ENCODE data around the gene HOXA1.

HOXA1 gene

GRCh38 chr7:27143950-27144780 is 48.4 kb upstream of the HOXA1 start:
- no peak overlapping the region for H3K9ac ChIP-seq (ENCODE audit: low read length)
- no peak for TF ChIP-seq EZH2phosphoT487 (IDR thresholded peaks at IDR 0.05; ENCODE audit: low read length)
- TF ChIP-seq CTCF (IDR thresholded peaks at IDR 0.05; ENCODE audit: low read length) = no peak
- TF ChIP-seq EZH2 (optimal IDR thresholded peaks at IDR 0.05; ENCODE audit: low read depth, low read length) = no peak
- DNase-seq = no peak
- no peak overlapping the region for H3K4me2 ChIP-seq (ENCODE audit: low read depth, low read length)
- H3K9me3 ChIP-seq (replicated peaks; ENCODE audit: insufficient read depth, low read length) = no peaks in the 10 kb centered on the region
- no peaks in the 10 kb centered on the region for H3F3A ChIP-seq (ENCODE audit: insufficient read depth, low read length)
- no peak overlapping the region for H2AFZ ChIP-seq (ENCODE audit: low read length)
- H3K4me3 ChIP-seq (ENCODE audit: low read length) = no peak overlapping the region
- H3K27me3 ChIP-seq (replicated peaks; ENCODE audit: insufficient read depth, low read length) = peaks cover 28% of the 10 kb centered on the region
- no peaks in the 10 kb centered on the region for H3K36me3 ChIP-seq (replicated peaks; ENCODE audit: insufficient read depth, low read length)
- H3K4me1 ChIP-seq (ENCODE audit: low read length) = no peaks in the 10 kb centered on the region
- no peaks in the 10 kb centered on the region for H3K79me2 ChIP-seq (ENCODE audit: low read length)
- no peaks in the 10 kb centered on the region for H3K9me2 ChIP-seq (replicated peaks; ENCODE audit: insufficient read depth, low read length)
- no peaks in the 10 kb centered on the region for H4K20me1 ChIP-seq (ENCODE audit: insufficient read depth, low read length)
- no peak overlapping the region for H3K27ac ChIP-seq (ENCODE audit: low read length)

GRCh38 chr7:27143023-27143949 is 47.5 kb upstream of the HOXA1 start, which contains the start of gene HOXA5:
Gene HOXA5 (minus strand): TSS chr7:27143681. CDS start chr7:27143607, 74 bp downstream.
- no peak within 1 kb of the TSS for H3K4me2 ChIP-seq (ENCODE audit: low read depth, low read length)
- no peaks in the 10 kb centered on the region for H3K9me3 ChIP-seq (replicated peaks; ENCODE audit: insufficient read depth, low read length)
- TF ChIP-seq CTCF (IDR thresholded peaks at IDR 0.05; ENCODE audit: low read length) (no peak), EZH2 (optimal IDR thresholded peaks at IDR 0.05; ENCODE audit: low read depth, low read length) (no peak), EZH2phosphoT487 (IDR thresholded peaks at IDR 0.05; ENCODE audit: low read length) (no peak)
- H3K4me1 ChIP-seq (ENCODE audit: low read length) = no peaks in the 10 kb centered on the region
- DNase-seq = no peak
- peaks cover 20% of the 10 kb centered on the region for H3K27me3 ChIP-seq (replicated peaks; ENCODE audit: insufficient read depth, low read length)
- no peak within 1 kb of the TSS for H3K9ac ChIP-seq (ENCODE audit: low read length)
- no peak within 1 kb of the TSS for H3K4me3 ChIP-seq (ENCODE audit: low read length)
- no peaks in the 10 kb centered on the region for H3K79me2 ChIP-seq (ENCODE audit: low read length)
- no peaks in the 10 kb centered on the region for H3K36me3 ChIP-seq (replicated peaks; ENCODE audit: insufficient read depth, low read length)
- H3K9me2 ChIP-seq (replicated peaks; ENCODE audit: insufficient read depth, low read length) = no peaks in the 10 kb centered on the region
- no peaks in the 10 kb centered on the region for H4K20me1 ChIP-seq (ENCODE audit: insufficient read depth, low read length)
- H3K27ac ChIP-seq (ENCODE audit: low read length) = no peak within 1 kb of the TSS
- H2AFZ ChIP-seq (ENCODE audit: low read length) = no peak within 1 kb of the TSS
- no peaks in the 10 kb centered on the region for H3F3A ChIP-seq (ENCODE audit: insufficient read depth, low read length)

- H2AFZ ChIP-seq (ENCODE audit: low read length) = no peak overlapping the region
These were observed 46.8 kb upstream of the HOXA1 start for GRCh38 chr7:27142580-27143022.

More at GRCh38 chr7:27142580-27143022, 46.8 kb upstream of the HOXA1 start:
- H3K27me3 ChIP-seq (replicated peaks; ENCODE audit: insufficient read depth, low read length) = peaks cover 15% of the 10 kb centered on the region; the same call in 1 of the 2 replicates
- no peaks in the 10 kb centered on the region for H3K9me3 ChIP-seq (replicated peaks; ENCODE audit: insufficient read depth, low read length)
- H3K27ac ChIP-seq (ENCODE audit: low read length) = no peak overlapping the region
- H3K36me3 ChIP-seq (replicated peaks; ENCODE audit: insufficient read depth, low read length) = no peaks in the 10 kb centered on the region
- no peak overlapping the region for H3K4me3 ChIP-seq (ENCODE audit: low read length)
- TF ChIP-seq EZH2 (optimal IDR thresholded peaks at IDR 0.05; ENCODE audit: low read depth, low read length) (no peak), EZH2phosphoT487 (IDR thresholded peaks at IDR 0.05; ENCODE audit: low read length) (no peak), CTCF (IDR thresholded peaks at IDR 0.05; ENCODE audit: low read length) (no peak)
- H3K9me2 ChIP-seq (replicated peaks; ENCODE audit: insufficient read depth, low read length) = no peaks in the 10 kb centered on the region
- H3K79me2 ChIP-seq (ENCODE audit: low read length) = no peaks in the 10 kb centered on the region
- no peak for DNase-seq
- no peaks in the 10 kb centered on the region for H4K20me1 ChIP-seq (ENCODE audit: insufficient read depth, low read length)
- H3K4me1 ChIP-seq (ENCODE audit: low read length) = no peaks in the 10 kb centered on the region
- no peak overlapping the region for H3K4me2 ChIP-seq (ENCODE audit: low read depth, low read length)
- H3K9ac ChIP-seq (ENCODE audit: low read length) = no peak overlapping the region
- no peaks in the 10 kb centered on the region for H3F3A ChIP-seq (ENCODE audit: insufficient read depth, low read length)
